ENCODE results near the gene MED15. TPM values are rescaled to one million over a fixed set of nuclear protein-coding genes. Genes with fewer than 3 reads are reported as not detected.

Gene MED15
- total RNA-seq, 1 experiment from 2014 or later = 59.3 TPM

- BruUV-seq (replicated peaks) = no TSS peak
- Histone ChIP-seq H3K4me1 (ENCODE audit: control insufficient read depth, insufficient read depth, low read length) (no peaks in the 10 kb centered on the region; the same call in 1 of the 2 replicates), H3K9me3 (ENCODE audit: control insufficient read depth, insufficient read depth, low read depth, low read length) (no peaks in the 10 kb centered on the region), H3K27ac (ENCODE audit: low read length) (no peak overlapping the region), H3K4me3 (ENCODE audit: low read depth in 2 of 2, low read length in 2 of 2) (no peak overlapping the region), H3K36me3 (ENCODE audit: control insufficient read depth, insufficient read depth, low read length) (peaks cover 4% of the 10 kb centered on the region), H3K27me3 (ENCODE audit: control insufficient read depth, insufficient read depth, low read length) (no peaks in the 10 kb centered on the region)
- in situ Hi-C loops (cut with HindIII; ENCODE audit: low pct_unique_long_range_greater_than_20kb, low sequenced_read_pairs) (no loop called here), intact Hi-C loops (cut with micrococcal nuclease; ENCODE audit: unreplicated experiment) (no loop called here)
- DNase-seq (ENCODE audit: low read depth, low spot score) = no peak
- CTCF ChIA-PET = interaction anchor here (0.9 to 1.0 kb wide), 4 partner anchors 13 to 150 kb away, joined by 3 to 11 read pairs (median 3); no protein-coding TSS in a partner anchor
- no peak for ATAC-seq
- POLR2A ChIA-PET = no interaction called here
- TF ChIP-seq REST (IDR thresholded peaks at IDR 0.05; ENCODE audit: insufficient read depth in 1 of 2, low read depth in 2 of 2, low read length in 1 of 2) (no peak), CTCF (IDR thresholded peaks at IDR 0.05) (no peak), SIN3A (IDR thresholded peaks at IDR 0.05; ENCODE audit: borderline replicate concordance, insufficient read depth, low read depth, low read length) (no peak), POLR2AphosphoS5 (IDR thresholded peaks at IDR 0.05; ENCODE audit: low read depth, low read length) (no peak), TCF7L2 (IDR thresholded peaks at IDR 0.05; ENCODE audit: low read depth, low read length) (no peak)
Measured at GRCh38 chr22:20568502-20569058, 61.2 kb downstream of the MED15 start.

GRCh38 chr22:20569059-20570058 lies 61.9 kb downstream of the MED15 start:
- no peak overlapping the region for H3K27ac ChIP-seq (ENCODE audit: low read length)
- ChIA-PET CTCF (no interaction called here), POLR2A (no interaction called here)
- H3K36me3 ChIP-seq (ENCODE audit: control insufficient read depth, insufficient read depth, low read length) = peaks cover 6% of the 10 kb centered on the region; the same call in 1 of the 2 replicates
- no peak for TF ChIP-seq SIN3A (IDR thresholded peaks at IDR 0.05; ENCODE audit: borderline replicate concordance, insufficient read depth, low read depth, low read length)
- TF ChIP-seq REST (IDR thresholded peaks at IDR 0.05; ENCODE audit: insufficient read depth in 1 of 2, low read depth in 2 of 2, low read length in 1 of 2) = no peak
- no peak for TF ChIP-seq TCF7L2 (IDR thresholded peaks at IDR 0.05; ENCODE audit: low read depth, low read length)
- no peak for TF ChIP-seq CTCF (IDR thresholded peaks at IDR 0.05)
- no peak for TF ChIP-seq POLR2AphosphoS5 (IDR thresholded peaks at IDR 0.05; ENCODE audit: low read depth, low read length)
- H3K27me3 ChIP-seq (ENCODE audit: control insufficient read depth, insufficient read depth, low read length) = no peaks in the 10 kb centered on the region
- no peak overlapping the region for H3K4me3 ChIP-seq (ENCODE audit: low read depth in 2 of 2, low read length in 2 of 2)
- no peaks in the 10 kb centered on the region for H3K4me1 ChIP-seq (ENCODE audit: control insufficient read depth, insufficient read depth, low read length)
- BruUV-seq (replicated peaks) = no TSS peak
- ATAC-seq (no peak), DNase-seq (ENCODE audit: low read depth, low spot score) (no peak)
- intact Hi-C loops (cut with micrococcal nuclease; ENCODE audit: unreplicated experiment) = no loop called here
- in situ Hi-C loops (cut with HindIII; ENCODE audit: low pct_unique_long_range_greater_than_20kb, low sequenced_read_pairs) = no loop called here
- H3K9me3 ChIP-seq (ENCODE audit: control insufficient read depth, insufficient read depth, low read depth, low read length) = no peaks in the 10 kb centered on the region
